PC-3 (cell line): ENCODE data around the gene FLII. TPM values are rescaled to one million over a fixed set of nuclear protein-coding genes. Genes with fewer than 3 reads are reported as not detected.

Experiments
- ATAC-seq: fragments of 200-7000 bp; cut with Tn5 transposase; 2 replicates; pipeline ENCODE4 v1.9.1; 2020; ENCODE audit warnings: mild to moderate bottlenecking, moderate library complexity
- BruUV-seq: library from RNA; stranded (reverse); fragments of 400-500 nt; replicated peaks from 2 replicates; lab custom pipeline; 2021; lab: Mats Ljungman, UMichigan
- CTCF ChIA-PET: fragments of 300-600 bp; sonication (Branson Sonifier 250); formaldehyde crosslinking; loops from one replicate; lab custom pipeline; 2022; ENCODE audit warnings: antibody characterized with exemption; lab: Charles Lee
- POLR2A ChIA-PET: fragments of 300-600 bp; sonication (Branson Sonifier 250); formaldehyde crosslinking; loops from one replicate; lab custom pipeline; 2022; ENCODE audit warnings: antibody characterized with exemption; ENCODE audit not compliant: unreplicated experiment; lab: Charles Lee
- DNase-seq: peaks from one replicate; pipeline ENCODE4 v3.0.0-alpha.2; 2015
- H2AFZ ChIP-seq: fragments of 300-600 bp; sonication (generic); 2 replicates; pipeline ENCODE4 v1.6.0; 2016; ENCODE audit warnings: antibody characterized with exemption, low read length
- H3F3A ChIP-seq: fragments of 300-600 bp; sonication (generic); one replicate; pipeline ENCODE4 v1.6.0; 2017; ENCODE audit warnings: antibody characterized with exemption, low read length, control low read depth, mild to moderate bottlenecking; ENCODE audit not compliant: unreplicated experiment
- H3K27ac ChIP-seq: fragments of 300-600 bp; sonication (generic); 2 replicates; pipeline ENCODE4 v1.5.1; 2016; ENCODE audit warnings: mild to moderate bottlenecking, low read length
- H3K27me3 ChIP-seq: fragments of 300-600 bp; sonication (generic); 2 replicates; pipeline ENCODE4 v1.6.1; 2016; ENCODE audit warnings: low read length, mixed read lengths
- H3K36me3 ChIP-seq: fragments of 300-600 bp; sonication (generic); 2 replicates; pipeline ENCODE4 v1.6.1; 2016; ENCODE audit warnings: low read depth, mixed run types, low read length, mixed read lengths
- H3K4me1 ChIP-seq: fragments of 300-600 bp; sonication (generic); 2 replicates; pipeline ENCODE4 v1.5.1; 2016; ENCODE audit warnings: low read length; ENCODE audit not compliant: insufficient read depth
- H3K4me2 ChIP-seq: fragments of 300-600 bp; sonication (generic); 2 replicates; pipeline ENCODE4 v1.6.0; 2016; ENCODE audit warnings: low read length
- H3K4me3 ChIP-seq: fragments of 300-600 bp; sonication (generic); 2 replicates; pipeline ENCODE4 v1.5.1; 2016; ENCODE audit warnings: mild to moderate bottlenecking, low read length, mixed read lengths
- H3K79me2 ChIP-seq: fragments of 300-600 bp; sonication (generic); 2 replicates; pipeline ENCODE4 v1.6.1; 2017; ENCODE audit warnings: low read length, mixed read lengths
- H3K9ac ChIP-seq: fragments of 300-600 bp; sonication (generic); 2 replicates; pipeline ENCODE4 v1.6.0; 2016; ENCODE audit warnings: mild to moderate bottlenecking, low read length
- H3K9me2 ChIP-seq: fragments of 300-600 bp; sonication (generic); replicated peaks from 2 replicates; pipeline ENCODE4 v1.6.1; 2016; ENCODE audit warnings: mixed run types, low read length, mixed read lengths
- H3K9me3 ChIP-seq: fragments of 300-600 bp; sonication (generic); 2 replicates; pipeline ENCODE4 v1.6.1; 2016; ENCODE audit warnings: low read length, mixed read lengths
- H4K20me1 ChIP-seq: fragments of 300-600 bp; sonication (generic); 2 replicates; pipeline ENCODE4 v1.6.1; 2016; ENCODE audit warnings: low read length, mixed read lengths
- CTCF ChIP-seq: fragments of 300-600 bp; sonication (generic); conservative IDR thresholded peaks from 2 replicates; pipeline ENCODE4 v1.5.1; 2017; ENCODE audit warnings: antibody characterized with exemption, low read depth, mild to moderate bottlenecking, low read length
- EZH2 ChIP-seq: fragments of 300-600 bp; sonication (generic); IDR thresholded peaks from one replicate; pipeline ENCODE4 v1.6.1; 2017; ENCODE audit warnings: antibody characterized with exemption, mild to moderate bottlenecking, low read length; ENCODE audit not compliant: unreplicated experiment
- EZH2phosphoT487 ChIP-seq: fragments of 300-600 bp; sonication (generic); IDR thresholded peaks from 2 replicates; pipeline ENCODE4 v1.6.1; 2018; ENCODE audit warnings: mild to moderate bottlenecking, antibody characterized with exemption, low read length, borderline replicate concordance
- intact Hi-C: fragments of 100-400 bp; cut with micrococcal nuclease; formaldehyde crosslinking; loops from 2 replicates; pipeline ENCODE4 v1.9.0; 2023
- total RNA-seq: library from RNA; depleted of rRNA; stranded (reverse); fragments of >200 nt; gene quantifications from 2 replicates; pipeline ENCODE4 v1.2.3, GENCODE V29; 2014

FLII gene
- total RNA-seq, 1 experiment from 2014 or later, result 537 TPM

DNA sequence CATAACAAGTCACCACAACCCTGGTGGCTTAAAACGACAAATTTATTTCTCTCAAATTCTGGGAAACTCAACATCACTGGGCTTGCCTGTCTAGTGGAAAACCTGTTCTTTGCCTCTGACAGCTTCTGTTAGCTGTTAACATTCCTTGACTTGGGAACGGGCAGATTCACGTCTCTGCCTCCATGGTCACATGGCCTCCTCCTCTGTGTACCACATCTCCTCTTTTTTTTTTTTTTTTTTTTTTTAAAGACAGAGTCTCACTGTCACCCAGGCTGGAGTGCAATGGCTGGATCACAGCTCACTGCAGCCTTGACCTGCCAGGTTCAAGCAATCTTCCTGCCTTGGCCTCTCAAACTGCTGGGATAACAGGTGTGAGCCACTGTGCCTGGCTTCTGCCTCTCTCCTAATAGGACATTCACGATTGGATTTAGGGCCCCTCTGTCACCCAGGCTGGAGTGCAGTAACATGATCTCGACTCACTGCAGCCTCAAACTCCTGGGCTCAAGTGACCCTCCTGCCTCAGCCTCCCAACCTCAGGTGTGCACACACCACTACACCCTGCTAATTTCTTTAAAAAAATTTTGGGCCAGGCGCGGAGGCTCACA is 44.8 kb downstream of the FLII start:
- ChIA-PET POLR2A (no interaction called here), CTCF (no interaction called here)
- Histone ChIP-seq H3K4me2 (no peak overlapping the region), H2AFZ (no peak overlapping the region), H3K79me2 (no peaks in the 10 kb centered on the region), H3K9me3 (no peaks in the 10 kb centered on the region), H3K27me3 (no peaks in the 10 kb centered on the region), H3K9ac (no peak overlapping the region), H3K4me3 (no peak overlapping the region), H3F3A (no peaks in the 10 kb centered on the region), H4K20me1 (no peaks in the 10 kb centered on the region), H3K4me1 (no peaks in the 10 kb centered on the region), H3K36me3 (peaks cover 21% of the 10 kb centered on the region; the same call in 1 of the 2 replicates), H3K27ac (no peak overlapping the region), H3K9me2 (no peaks in the 10 kb centered on the region)
- no peak for ATAC-seq
- no peak for DNase-seq
- intact Hi-C loops, result no loop called here
- TF ChIP-seq EZH2, result no peak
- no peak for TF ChIP-seq EZH2phosphoT487
- no peak for TF ChIP-seq CTCF
- BruUV-seq, result no TSS peak

GRCh38 chr17:18208092-18208491 is 50.4 kb downstream of the FLII start:
- Histone ChIP-seq H3K4me1 (no peaks in the 10 kb centered on the region), H3K4me2 (no peak overlapping the region), H3K9me3 (no peaks in the 10 kb centered on the region), H3K9me2 (no peaks in the 10 kb centered on the region), H3F3A (no peaks in the 10 kb centered on the region), H3K9ac (no peak overlapping the region), H3K36me3 (peaks cover 58% of the 10 kb centered on the region), H2AFZ (no peak overlapping the region), H3K27me3 (no peaks in the 10 kb centered on the region), H4K20me1 (peaks cover 13% of the 10 kb centered on the region), H3K4me3 (no peak overlapping the region), H3K79me2 (peaks cover 26% of the 10 kb centered on the region), H3K27ac (no peak overlapping the region)
- intact Hi-C loops, result no loop called here
- ChIA-PET CTCF (no interaction called here), POLR2A (no interaction called here)
- no peak for TF ChIP-seq EZH2phosphoT487
- no peak for TF ChIP-seq EZH2
- no peak for TF ChIP-seq CTCF
- BruUV-seq, result no TSS peak
- no peak for ATAC-seq
- DNase-seq, result no peak

DNA sequence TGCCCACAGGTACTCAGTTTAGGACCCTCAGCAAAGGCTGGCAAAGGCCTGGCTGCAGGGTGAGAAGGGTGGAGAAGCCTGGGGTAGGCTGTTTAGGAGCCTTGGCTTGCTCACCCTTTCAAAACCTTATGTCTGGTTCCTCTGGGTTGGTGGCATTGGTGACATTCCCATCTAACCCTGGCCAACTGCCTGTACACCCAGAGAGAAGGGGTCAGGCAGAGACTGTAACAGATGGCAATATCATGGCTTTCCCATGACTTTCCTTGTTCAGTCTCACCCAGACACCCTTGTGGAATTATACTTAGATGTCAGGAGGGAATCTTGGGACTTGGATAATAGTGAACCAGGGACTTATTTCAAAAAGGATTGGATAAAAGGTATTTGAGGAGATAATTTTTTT is 51.6 kb downstream of the FLII start:
- no peak for DNase-seq
- H4K20me1 ChIP-seq, result peaks cover 14% of the 10 kb centered on the region
- no peak overlapping the region for H3K4me2 ChIP-seq
- no peaks in the 10 kb centered on the region for H3F3A ChIP-seq
- H3K27ac ChIP-seq, result no peak overlapping the region
- intact Hi-C loops, result no loop called here
- no peaks in the 10 kb centered on the region for H3K9me2 ChIP-seq
- H2AFZ ChIP-seq, result no peak overlapping the region
- peaks cover 63% of the 10 kb centered on the region for H3K36me3 ChIP-seq
- no peaks in the 10 kb centered on the region for H3K27me3 ChIP-seq
- H3K79me2 ChIP-seq, result peaks cover 34% of the 10 kb centered on the region
- POLR2A ChIA-PET, result no interaction called here
- BruUV-seq, result no TSS peak
- CTCF ChIA-PET, result no interaction called here
- no peaks in the 10 kb centered on the region for H3K9me3 ChIP-seq
- no peak for ATAC-seq
- no peak overlapping the region for H3K4me3 ChIP-seq
- no peak overlapping the region for H3K9ac ChIP-seq
- H3K4me1 ChIP-seq, result no peaks in the 10 kb centered on the region
- TF ChIP-seq EZH2phosphoT487 (no peak), EZH2 (no peak), CTCF (no peak)
